ENCODE measurements around the gene ZNF516.

DNA sequence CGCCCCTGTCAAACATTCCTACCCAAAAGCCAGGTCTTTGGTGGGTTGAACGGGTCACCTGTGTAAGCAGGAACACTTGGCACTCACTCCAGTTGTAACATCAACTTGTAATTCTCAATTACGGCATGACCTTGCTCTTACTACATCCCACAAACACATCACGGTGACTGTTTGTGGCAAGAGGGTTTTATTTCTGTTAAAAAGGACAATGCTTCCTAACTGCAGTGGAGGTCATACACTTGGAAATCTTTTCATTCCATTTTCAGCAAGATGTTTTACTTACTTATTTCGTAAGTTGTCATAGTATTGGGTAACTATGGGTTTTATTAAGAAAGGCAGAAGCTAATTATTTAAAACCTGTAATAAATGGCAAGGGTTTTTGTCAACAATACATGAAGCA lies 126.1 kb downstream of the ZNF516 start:
- TF ChIP-seq, protein P1, sequence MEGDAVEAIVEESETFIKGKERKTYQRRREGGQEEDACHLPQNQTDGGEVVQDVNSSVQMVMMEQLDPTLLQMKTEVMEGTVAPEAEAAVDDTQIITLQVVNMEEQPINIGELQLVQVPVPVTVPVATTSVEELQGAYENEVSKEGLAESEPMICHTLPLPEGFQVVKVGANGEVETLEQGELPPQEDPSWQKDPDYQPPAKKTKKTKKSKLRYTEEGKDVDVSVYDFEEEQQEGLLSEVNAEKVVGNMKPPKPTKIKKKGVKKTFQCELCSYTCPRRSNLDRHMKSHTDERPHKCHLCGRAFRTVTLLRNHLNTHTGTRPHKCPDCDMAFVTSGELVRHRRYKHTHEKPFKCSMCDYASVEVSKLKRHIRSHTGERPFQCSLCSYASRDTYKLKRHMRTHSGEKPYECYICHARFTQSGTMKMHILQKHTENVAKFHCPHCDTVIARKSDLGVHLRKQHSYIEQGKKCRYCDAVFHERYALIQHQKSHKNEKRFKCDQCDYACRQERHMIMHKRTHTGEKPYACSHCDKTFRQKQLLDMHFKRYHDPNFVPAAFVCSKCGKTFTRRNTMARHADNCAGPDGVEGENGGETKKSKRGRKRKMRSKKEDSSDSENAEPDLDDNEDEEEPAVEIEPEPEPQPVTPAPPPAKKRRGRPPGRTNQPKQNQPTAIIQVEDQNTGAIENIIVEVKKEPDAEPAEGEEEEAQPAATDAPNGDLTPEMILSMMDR (IDR thresholded peaks at IDR 0.05): no peak
- TF ChIP-seq POLR2A (IDR thresholded peaks at IDR 0.05): no peak
- TF ChIP-seq EP300 (IDR thresholded peaks at IDR 0.05): no peak
